Activated CD4-positive, alpha-beta T cell treated with anti-CD3 and anti-CD28 coated beads, Interleukin-2, Interleukin-6, amounts not matched to agents 100 ng/mL and 50 ng/mL, durations not matched to agents 16 hours and 8 hours (primary cell): ENCODE data around the gene PITX3.

ENCODE experiments used
- DNase-seq: peaks from one replicate; pipeline ENCODE4 v3.0.0-alpha.2; 2020

Gene PITX3

DNA sequence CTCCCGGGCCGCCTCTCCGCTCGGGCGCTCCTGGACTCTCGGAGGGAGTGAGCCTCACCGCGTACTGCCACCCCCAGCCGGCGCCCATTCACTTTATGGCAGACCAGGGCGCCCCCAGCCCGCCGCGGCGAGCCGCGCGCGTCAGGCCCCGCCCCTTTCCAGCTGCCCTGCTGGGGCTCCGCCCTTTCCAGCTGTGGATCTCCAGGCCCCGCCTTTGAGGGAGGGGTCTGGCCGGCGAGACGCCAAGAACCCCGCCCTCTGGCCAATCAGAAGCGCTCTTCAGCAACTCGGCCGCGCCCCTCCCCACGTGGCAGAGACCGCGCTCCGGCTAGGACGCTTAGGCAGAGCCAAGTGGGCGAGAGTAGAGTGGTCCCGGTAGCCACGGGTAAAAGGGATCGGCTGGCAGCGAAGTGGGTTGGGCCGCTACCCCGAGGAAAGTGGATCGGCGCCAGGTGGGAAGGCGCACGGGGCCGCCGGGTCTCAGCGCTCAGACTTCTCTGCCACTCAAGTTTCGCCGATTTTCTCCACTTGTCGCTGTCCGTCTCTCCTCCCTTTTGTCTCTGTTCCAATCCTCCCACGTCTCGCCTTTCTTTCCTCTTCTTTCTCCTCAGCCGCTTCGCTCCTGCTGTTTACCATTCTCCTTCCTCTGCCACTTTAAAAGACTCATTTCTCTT, at the start of gene PITX3:
Gene PITX3 (minus strand): TSS at position 69 of the 674 bp plus-strand sequence. CDS start 9,432 bp downstream, outside the sequence.
- DNase-seq = peak; percentile 95

DNA sequence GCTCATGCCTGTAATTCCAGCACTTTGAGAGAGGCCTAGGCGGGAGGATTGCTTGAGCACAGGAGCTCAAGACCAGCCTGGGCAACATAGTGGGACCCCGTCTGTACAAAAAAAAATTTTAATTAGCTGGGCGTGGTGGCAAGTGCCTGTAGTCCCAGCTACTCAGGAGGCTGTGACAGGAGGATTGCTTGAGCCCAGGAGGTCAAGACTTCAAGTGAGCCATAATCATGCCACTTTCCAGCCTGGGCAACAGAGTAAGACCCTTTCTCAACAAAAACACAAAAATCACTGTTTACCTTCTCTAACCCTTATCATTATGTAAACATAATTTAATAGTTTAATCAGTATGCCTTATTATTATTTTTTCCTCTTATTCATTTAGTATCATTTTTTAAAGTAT, 48.5 kb upstream of the PITX3 start:
- DNase-seq = no peak

DNA sequence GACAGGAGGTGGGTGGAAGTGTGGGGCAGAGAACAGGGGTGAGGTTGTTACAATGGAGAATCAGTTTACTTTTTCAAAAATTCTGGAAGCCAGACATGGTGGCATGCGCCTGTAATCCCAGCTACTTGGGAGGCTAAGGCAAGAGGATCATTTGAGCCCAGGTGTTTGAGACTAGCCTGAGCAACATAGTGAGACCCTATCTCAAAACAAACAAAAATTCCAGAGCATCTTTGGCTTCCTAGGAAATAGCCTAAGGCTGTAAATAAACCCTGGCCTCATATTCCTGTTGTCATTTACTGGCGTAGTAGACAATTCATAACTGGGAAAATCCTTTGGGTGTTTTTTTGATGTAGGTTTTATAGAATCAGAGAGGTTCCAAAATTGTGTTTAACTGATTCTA, 48.0 kb upstream of the PITX3 start:
- DNase-seq = no peak

DNA sequence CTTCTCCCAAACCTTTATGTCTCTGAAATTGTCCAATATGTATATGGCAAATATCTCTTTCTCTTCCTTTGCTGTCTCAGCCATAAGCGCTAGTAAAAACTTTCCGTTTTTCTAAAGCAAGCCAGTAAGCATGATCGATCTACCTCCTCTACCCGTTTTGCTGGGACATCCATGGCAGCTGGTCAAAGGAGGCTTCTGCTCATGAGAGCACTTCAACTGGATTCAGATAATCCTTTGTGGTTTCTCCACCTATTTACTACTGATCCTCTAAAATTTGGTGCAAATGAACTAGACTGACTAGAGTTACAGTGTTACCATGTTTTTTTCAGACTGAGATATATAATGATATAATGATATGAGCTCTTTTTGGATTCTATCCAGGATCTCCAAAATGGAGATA, 46.7 kb upstream of the PITX3 start:
- no peak for DNase-seq

DNA sequence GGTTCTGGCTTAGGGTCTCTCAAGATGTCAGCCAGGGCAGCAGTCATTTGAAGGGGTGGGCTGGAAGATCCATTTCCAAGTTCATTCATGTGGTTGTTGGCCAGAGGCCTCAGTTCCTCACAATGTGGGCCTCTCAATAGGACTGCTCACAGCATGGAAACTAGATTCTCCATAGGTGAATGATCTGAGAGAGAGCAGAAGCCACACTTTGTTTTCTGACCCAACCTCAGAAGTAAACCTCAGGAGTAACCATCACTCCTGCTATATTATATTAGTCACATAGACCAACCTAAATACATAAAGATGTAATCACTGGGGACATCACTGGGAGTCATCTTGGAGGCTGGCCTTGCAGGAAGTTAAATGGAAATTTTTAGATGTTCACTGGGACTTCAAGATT, 46.2 kb upstream of the PITX3 start:
- DNase-seq = no peak

DNA sequence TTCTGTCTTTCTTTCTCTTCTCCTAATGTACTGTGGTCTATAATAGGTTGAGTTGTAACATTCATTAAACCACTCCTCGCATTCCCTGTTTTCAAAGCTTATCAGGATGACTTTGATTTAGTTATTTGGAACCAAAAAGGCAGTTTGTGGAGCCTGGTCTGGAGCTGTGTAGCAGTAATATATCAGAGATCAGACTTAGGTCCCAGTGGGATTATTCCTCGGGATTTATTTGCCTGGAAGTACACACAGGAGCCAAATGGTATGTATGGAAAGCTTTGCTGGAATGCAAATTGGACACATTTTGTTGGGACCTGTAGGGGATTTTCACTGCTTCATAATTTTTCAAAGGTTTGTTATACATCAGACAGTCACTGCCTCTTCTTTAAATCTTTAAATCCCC, 44.9 kb upstream of the PITX3 start:
- no peak for DNase-seq

DNA sequence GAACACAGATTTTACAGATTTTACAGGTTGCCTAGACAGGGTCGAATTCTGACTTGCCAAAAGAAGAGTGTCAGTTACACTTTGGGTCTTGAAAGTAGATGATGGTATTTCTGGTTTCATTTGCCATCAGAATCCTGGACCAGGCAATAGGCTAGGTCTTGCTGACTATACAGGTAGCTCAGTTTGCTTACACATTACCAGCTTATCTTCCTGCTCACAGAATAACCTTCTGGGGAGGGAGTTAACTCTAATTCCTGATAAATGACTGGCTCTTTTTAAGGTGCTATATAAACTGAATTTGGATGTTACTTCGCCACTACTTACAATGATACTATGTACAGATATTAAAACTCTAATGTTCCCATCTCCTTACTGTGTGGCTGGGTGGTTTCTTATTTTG, 43.8 kb upstream of the PITX3 start:
- DNase-seq = peak; percentile 45

DNA sequence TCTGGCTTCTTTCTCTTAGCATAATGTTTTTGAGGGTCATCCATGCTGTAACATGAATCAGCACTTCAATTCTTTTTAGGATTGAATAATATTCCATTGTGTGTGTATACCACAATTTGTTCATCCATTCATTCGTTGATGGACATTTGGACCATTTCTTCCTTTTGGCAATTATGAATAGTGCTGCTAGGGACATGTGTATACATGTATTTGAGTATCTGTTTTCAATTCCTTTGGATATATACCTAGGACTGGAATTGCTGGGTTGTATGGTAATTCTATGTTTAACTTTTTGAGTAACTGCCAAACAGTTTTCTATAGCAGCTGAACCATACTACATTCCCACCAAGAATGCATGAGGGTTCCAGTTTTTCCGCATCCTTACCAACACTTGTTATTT, 43.2 kb upstream of the PITX3 start:
- no peak for DNase-seq

DNA sequence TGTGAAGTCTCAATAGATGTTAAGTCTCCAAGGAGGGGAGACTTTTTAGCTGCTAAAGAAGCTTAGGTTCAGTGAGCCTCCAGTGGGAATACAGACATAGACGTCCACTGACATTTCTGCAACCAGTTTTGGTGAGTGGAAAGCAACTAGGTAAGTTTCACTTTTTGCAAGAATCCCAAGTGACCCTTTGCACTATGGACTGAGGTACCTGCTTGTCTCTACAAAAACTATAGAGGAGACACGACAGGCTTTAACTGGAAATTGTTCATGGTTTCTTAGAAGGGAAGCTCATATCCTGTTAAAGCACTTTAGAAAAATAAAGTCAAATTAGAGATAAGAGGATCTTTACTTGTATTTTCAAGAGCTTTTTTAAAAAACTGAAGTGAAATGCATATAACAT, 42.6 kb upstream of the PITX3 start:
- DNase-seq = no peak

DNA sequence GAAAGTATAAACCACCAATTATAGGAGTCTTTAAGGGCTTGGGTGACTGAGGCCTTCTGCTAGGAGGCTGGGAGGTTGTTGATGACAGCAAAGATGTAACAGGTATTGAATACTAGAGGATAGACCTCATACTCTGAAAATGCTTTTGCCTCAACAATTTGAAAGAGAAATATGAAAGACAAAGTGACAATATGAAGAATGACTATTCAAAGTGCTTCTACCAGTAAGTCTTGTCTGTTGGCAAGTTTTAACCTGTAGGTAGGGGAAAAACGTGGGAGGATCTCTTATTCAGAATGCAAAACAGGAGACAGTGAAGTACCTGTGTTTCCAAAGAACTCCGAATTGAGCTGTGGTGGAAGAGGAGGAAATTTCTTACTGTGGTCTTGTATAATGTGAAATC, 42.2 kb upstream of the PITX3 start:
- no peak for DNase-seq

DNA sequence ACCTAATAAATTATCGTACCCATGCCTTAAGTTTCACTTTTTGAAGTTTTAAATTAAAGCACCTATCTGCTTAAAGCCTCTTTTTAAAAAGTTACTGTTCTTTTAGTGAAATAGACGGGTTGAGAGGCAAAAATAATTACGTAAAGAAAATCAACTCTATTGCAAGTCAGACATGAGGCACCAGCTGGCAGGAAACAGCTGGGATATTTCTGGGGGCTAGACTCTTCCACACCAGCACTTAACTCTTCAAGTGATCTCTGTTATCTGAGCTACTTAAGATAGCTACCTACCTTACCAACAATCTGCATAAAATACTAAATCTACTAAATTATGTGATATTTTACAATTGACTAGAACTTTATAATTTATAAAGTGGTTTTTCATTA, 39.8 kb upstream of the PITX3 start:
- DNase-seq = no peak

DNA sequence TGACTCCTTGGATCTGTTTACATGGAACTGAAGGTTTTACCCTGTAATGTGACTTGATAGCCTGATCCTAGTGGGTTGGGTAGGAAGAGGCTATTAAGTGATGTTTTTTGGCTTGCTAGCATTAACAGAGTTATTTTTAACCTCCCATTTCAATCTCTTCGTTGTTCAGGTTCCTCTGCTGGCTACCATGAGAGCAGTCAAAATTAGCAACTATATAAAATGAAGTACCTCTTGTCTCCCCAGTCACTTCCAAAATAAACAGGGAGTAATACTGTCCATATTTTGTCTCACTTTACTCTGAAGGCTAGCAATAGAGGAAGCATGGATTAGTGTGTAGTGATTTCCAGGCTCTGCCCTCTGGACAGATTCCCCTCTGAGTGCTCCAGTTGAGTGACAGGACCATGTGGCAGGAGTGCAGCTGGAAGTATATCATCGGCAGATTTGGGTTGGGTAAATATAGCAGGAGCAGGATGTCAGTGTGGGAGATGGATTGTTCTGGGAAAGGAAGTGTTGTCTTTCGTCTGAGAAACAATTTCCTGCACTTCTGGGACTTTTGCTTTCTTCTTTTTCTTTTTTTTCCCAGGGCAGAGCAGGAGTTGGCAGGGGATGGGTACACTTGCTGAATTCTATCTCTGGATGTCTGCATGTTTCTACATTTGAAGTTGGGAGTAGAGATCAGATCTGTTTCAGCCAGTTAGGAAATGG, 39.2 kb upstream of the PITX3 start:
- DNase-seq = no peak

DNA sequence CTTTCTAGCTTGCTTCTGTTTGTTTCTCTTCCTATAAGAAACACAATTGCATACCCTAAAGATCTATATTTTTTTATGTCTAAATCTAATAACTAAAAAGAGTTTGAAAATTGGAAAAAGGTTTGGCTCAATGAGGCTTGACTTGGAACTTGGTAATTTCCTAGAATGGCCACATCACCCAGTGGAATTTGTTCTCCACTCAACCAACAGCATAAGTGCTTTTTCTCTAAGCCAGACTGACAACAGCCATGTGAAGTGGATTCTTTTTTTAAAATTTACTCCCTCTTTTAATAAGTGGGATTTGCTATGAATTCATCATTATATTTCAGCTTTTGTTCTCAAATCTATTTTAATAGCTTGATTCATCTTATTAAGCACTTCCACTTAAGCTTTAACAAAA, 37.8 kb upstream of the PITX3 start:
- no peak for DNase-seq

DNA sequence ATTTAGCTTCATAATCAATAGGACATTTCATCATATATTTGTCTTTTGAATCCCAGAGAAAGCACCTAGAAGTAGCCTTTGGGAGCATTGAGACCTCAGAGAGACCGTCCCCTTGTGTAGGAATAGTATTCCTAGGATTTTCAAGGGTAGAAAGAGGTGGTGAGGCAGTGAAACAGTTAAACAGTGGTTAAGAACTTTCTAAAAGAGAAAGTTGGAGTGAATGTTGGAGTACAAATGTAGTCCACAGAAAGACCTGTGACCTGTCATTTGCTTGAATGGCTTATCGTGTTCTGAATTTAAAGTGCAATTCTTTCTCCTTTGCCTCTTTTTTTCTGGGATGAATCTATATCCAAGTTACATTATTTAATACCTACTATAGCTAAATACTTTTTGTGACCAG, 34.0 kb upstream of the PITX3 start:
- DNase-seq = no peak

DNA sequence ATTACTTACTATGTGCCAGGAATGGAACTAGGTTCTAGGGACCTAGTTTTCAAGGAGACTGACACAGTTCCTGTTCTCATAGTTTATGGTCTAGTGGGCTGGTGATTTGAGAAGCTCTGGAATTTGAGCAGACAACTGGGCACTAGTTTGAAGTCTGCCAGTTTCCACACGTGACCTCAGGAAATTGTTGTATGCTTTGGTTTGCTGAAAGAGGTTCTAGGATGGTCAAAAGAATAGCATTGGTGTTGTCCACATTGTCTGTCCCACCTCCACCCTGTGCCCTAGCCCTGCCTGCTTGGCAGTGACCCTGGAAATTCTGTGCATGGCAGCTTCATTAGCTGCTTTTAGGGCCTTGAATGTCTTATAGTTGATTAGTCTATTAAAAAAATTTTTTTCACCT, 32.8 kb upstream of the PITX3 start:
- no peak for DNase-seq

DNA sequence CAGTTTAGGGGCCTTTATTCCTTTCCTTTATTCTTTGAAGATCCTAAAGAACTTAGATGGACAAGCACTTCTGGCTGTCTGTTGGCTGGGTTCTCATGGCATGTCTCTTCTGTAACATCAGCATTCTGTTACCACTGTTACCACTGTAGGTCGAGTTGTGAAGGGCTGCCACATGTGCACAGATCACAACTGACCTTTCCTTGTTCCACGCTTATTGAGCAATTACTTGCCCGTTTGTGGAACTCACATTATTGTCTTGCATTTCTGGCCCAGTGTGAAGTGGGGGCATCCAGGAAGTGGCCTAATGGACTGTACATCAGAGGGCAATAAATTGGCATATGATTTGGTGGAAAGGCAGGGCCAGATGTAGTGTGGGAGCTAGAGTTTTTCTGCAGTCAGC, 27.7 kb upstream of the PITX3 start:
- no peak for DNase-seq

DNA sequence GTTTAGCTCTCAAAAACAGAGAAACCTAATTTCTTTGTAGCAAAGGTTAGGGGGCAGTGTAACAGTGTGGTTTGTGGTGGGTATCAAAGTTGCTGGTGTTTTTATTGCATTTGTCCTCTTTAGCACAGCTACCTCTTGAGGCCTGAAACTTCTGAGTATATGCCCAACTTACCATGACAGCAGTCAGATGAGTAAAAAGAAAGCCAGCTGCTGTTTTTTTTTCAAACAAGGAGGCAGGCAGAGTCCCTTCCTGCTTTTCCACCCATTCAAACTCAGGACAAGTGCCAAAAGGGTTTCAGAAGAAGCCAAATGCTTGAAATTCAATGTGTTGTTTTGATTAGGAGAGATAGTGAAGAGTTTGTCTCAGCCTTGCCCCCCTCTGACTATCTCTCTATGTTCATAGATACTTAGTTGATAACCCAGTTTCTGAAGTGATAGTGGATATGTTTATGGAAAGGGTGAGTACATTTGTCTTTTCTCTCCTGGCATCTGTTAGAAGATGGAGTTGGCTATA, 27.1 kb upstream of the PITX3 start:
- no peak for DNase-seq

DNA sequence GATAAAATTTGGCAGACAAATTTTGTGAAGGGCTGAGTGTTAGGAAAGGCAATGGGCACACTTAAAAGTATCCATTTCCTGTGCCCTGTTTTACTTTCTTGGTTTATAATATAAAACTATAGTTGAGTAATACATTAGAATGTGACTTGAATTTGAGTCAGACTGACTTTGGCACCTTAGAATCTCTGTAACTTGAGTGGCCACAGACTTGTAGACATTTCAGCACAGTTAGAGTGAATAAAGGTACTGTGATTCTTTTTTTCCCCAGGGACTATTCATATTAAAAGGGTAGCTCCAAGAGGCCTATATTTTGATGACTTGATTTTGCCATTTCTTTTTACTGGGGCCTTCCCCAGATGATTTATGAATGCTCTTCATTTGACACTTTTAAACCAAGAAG, 26.4 kb upstream of the PITX3 start:
- DNase-seq = no peak

DNA sequence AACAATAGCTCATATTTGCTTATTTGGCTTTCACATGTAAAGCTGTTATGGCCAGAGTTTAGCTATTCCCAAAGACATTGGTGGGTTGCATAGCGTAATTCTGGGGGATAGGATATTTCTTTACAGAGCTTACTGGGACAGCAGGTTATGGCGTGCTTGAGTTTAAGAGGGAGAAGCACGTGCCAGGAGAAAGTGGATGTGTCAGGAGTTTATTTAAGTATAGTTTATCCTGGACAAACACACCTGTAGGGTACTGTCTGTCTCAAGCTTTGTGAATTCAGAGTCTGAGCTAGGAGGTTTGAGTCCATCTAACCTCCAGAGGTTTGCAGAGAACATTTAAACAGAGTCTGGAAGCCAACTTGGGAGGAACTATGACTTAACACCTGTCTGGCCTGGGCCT, 25.4 kb upstream of the PITX3 start:
- DNase-seq = no peak

DNA sequence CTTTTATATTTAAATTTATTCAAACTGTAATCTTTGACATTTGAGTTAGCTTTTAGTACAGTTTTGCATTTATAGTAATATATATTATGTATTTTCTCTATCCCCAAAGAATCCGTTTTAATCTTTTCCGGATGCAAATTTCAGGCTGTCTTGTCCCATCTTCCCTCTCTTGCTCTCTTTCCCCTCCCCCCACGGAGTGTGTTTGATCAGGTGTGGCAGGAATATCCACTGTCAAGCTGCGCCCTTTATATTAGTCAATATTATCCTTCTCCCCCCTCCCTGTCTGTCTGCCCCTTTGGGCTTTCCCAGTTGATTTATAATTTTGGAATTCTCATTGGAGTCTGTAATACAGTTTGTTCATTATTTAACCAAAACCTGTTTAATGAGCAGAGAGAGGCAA, 23.1 kb upstream of the PITX3 start:
- no peak for DNase-seq

DNA sequence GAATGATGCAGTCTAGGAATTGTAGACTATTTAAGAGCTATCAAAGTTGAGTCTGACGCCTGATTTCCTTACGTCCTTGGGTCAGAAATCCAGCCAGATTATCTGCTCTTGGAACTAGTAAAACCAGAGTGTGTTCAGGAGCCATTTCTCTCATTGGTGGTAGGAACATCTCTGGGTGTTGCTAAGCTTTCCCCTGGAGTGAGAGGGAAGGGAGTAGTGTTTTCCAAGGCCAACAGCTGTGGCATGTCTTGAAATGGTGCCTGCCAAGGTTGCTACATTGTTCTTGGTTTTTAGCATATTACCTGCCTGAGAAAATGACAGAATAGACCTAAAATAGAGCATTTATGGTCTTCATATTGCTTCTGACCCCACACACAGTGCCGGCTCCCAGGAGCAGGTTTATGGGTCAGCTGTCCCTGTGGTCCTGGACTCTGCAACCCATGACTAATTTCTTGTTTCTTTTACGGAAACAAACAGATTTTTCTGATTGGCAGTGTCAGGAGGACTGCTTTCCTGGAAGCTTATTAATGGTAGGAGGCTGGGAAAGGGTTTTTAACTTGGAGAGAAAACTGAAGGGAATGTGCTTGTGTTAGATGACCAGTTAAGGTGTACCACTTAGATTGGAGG, 21.5 kb upstream of the PITX3 start:
- no peak for DNase-seq

DNA sequence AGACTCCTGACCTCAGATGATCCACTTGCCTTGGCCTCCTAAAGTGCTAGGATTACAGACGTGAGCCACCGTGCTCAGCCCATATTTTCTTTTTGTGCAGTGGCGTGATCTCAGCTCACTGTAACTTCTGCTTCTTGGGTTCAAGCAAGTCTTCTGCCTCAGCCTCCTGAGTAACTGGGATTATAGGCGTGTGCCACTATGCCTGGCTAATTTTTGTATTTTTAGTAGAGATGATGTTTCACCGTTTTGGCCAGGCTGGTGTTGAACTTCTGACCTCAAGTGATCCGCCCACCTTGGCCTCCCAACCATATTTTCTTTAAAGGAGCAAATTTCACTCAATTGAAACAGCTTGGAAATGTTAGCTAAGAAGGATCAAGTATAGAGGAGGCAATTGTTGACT, 20.5 kb upstream of the PITX3 start:
- no peak for DNase-seq

DNA sequence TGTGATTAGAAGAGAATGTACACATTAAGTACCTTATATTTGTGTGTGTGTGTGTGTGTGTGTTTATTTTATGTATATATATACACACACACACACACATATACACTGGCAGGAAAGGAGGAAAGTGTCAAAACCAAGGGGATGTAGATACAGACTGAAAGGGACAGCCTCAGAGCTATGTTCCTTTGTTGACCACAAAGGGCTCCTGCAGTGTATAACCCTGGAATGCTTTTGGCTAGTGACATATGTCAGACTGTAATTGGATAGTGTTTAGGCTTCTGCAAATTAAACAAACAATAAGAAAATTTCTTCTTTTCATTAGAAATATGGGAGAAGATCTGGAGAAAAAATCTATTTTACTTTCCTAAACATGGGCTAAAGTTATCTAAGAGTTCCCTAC, 19.9 kb upstream of the PITX3 start:
- no peak for DNase-seq

DNA sequence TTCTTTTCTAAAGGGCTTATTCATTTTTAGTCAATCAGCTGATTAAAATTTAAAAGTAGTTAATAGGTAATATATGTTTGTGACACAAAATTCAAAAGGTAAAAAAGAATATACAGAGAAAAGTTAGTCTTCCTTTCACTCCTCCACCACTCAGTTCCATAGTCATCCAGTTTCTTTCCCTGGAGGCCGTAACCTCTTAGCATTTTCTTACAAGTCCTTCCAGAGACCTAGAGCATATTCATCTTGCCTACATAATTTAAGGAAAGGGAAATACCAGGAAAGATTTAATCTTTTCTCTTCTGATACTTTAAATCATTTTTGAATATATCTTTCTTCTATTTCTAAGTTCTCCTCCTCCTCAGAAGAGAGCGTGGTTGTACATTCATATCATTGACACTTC, 14.1 kb upstream of the PITX3 start:
- no peak for DNase-seq
